Subcutaneous preadipocyte (primary cell): ENCODE data around the gene COX5A. TPM values are rescaled to one million over a fixed set of nuclear protein-coding genes. Genes with fewer than 3 reads are reported as not detected.

Source experiments
- small RNA-seq: library from RNA; depleted of rRNA; stranded (forward); fragments of <200 nt; gene quantifications from one replicate; pipeline ENCODE3, GENCODE V24; 2012
- total RNA-seq: library from RNA; depleted of rRNA; stranded (reverse); fragments of >200 nt; gene quantifications from 2 replicates; pipeline ENCODE4 v1.2.3, GENCODE V29; 2012

COX5A gene
- total RNA-seq, result 50.2 and 55.5 TPM in 2 replicates

DNA sequence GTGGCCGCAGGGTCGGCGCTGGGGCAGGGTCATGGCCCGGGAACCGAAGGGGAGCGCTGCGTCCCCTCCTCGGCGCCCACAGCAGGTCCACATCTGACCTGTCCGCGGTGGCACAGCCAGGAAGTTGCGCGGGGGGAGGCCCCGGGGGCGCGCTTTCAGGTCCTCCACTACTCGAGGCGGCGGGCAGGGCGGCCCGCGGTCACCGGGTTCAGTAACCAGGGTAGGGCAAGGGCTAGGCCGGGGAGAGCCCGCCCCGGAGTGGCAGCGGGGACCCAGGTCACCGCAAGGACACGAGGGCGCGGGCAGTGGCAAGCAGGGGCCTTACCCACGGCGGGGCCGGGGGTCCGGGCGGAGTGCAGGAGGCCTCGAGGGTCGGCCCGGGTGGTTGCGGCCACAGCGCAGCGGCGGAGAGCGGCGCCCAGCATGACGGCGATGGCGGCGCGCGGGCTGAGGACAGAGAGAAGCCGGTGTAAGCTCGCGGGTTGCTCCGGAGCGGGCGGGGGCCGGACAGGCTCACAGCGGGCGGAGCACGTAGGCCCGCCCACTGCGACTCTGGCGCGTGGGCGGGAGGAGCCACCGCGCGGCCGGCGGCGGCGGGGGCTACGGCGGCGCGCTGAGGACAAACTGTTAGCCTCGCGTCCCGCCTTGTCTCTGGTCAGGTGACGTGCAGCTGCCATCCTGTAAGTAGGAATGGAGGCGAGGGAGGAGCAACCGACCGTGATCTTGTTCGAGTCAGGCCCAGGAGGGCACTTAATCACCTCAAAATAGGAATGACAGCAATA, at the start of gene COX5A:
COX5A (minus strand) TSS at position 484 of the 782 bp plus-strand sequence; CDS start at position 425, 59 bp downstream.

DNA sequence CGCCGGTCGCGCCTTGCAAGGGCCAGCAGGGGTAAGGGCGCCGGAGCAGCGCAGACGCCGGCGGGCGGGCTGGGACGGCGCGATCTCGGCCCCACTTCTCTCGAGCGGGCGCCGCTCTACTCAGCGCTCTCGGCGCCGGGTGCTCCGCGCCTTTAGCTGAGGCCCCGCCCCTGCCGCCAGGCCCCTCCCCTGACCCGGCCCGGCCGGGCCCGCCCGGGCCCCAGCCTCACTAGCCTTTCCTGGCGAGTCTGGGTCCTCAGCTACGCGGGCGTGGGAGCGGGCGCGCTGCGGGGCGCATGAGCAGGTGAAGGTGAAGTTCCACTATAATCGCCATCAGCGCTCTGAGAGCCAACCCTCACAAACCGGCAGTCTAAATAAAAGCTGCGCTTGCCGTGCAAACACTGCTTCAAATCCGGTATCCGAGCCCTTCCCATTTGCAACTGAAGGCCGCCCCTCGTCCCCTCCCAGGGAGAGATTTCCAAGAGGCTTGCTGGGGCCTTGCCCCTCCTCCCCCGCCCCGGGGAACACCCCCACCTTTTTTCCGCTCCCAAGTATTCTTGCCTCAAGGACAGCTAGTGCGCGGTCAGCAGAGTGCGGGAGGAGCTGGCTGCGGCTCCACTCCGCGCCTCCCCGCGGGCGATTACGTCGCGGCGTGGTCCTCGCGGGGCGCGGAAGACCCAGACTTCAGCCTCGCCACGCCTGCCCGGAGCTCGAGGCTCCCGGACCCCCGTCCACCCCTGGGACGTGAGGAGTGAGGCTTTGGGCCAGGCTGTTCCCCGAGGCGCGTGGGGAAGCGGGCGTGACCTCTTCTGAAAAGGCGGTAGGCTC, 19.0 kb upstream of the COX5A start, which contains the start of gene RPP25:
RPP25 (minus strand) TSS at position 125 of the 828 bp plus-strand sequence. CDS start 189 bp downstream, outside the sequence.

DNA sequence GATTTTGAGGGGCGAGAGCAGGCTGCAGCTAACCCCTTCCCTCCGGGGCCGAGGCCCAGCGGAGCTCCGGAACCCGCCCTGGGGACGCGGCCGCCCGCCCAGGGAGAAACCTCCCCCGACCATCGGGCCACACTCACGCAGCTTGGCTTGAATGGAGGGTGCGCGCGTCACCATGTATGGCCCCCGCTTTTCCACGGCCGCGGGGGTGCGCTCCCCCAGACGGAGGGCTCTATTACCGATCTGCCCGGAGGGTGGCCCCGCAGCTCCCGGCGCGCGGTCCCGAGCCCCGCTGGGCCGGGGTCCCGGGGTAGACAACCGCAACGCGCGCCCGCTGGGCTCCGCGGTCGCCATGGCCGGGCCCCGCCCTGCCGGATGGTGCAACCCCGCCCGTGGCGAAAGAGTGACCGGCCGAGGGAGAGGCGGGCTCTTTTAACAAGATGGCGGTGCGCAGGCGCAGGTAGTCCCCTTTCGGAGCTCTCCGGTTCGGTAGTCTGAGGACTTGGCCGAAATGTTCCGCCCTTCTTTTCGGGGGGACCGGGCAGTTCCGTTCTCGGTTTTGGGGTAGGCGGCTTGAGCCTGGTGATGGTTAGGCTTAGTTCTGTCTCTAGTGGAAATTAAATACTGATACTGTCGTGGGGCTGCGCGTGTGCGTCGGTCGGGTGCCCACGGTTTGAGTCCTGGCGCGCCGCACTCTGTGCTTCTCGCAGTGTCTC, 31.3 kb downstream of the COX5A start, which contains the start of gene FAM219B:
FAM219B (minus strand) TSS at position 402 of the 713 bp plus-strand sequence; CDS start at position 351, 51 bp downstream.

DNA sequence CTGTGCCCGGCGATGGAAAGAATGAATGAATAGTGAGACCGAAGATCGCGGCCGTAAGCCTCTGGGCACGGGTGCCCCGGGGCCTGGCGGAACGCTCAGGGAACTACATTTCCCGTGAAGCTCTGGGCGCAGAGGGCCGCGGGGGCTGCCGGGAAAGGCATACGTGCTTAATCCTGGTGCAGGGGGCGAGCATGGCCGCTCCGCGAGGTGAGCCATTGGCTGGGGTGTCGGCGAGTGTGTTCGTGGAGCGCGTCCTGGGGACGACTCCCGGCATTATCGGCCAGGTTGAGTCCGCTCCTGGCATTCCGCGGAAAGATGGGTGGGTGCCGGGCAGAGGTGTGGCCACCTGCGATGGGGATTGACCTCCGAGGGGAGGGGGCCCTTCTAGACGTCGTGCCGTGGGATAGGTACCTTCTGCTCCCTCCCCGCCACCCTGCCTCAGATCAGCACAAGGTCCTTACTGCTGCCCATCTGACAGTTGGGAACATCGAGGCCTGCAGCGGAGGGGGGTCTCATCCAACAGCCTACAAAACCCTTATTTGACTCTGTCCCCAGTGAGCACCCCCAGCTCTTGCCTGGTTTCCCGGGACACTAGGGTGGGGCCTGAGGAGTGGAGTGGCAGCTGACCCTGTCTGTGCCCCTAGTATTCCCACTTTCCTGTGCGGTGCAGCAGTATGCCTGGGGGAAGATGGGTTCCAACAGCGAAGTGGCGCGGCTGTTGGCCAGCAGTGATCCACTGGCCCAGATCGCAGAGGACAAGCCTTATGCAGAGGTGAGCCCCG, 47.8 kb downstream of the COX5A start, which contains the start of gene MPI:
MPI (plus strand) TSS at position 160 of the 782 bp plus-strand sequence; CDS start at position 192, 32 bp downstream.

DNA sequence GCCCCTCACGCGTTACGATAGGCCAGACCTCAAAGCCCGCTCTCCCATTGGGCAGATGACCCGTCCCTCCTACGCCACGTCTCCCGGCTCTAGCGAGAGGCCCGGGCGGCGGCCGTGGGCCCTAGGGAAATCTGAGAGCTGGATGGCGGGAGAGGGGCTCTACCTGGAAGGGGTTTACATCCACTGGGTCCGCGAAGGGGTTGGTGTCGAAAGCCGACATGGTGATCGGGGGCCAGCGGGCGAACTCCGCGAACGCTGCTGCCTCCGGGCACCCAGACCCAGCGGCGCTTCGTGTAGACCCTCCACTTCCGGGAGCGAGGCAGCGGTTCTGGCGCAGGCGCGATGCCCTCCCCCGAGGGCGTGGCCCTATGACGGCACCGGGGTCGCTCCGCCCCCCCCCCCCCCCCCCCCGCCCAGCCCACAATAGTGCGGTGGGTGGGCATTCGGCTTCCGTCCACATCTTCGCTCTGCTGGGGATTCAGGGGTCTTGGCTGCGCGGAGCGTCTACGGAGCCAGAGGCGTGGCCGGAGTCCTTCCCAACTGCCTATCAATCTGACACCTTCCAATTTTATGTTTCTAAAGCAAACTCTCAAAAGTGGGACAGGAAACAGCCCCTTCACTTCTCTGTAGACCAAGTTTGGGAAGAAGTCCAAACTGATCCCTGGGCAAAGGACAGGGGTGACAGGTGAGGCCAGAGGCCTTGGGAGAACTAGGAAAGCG, 64.7 kb downstream of the COX5A start, which contains the start of gene SCAMP2:
SCAMP2 (minus strand) TSS at position 330 of the 720 bp plus-strand sequence; CDS start at position 220, 110 bp downstream.

Small RNA genes within 50 kb of the gene (small RNA-seq; reads per million reads assigned to genes)
- gene RF00019, result not detected

Other genes with a start within 250 kb of the COX5A start
- gene EDC3, start 242.0 kb downstream of the COX5A start, total RNA-seq, result 7.6 and 8.1 TPM in 2 replicates
- under 0.01 and 0.37 TPM in 2 replicates for gene CYP1A1, start 212.5 kb downstream of the COX5A start, total RNA-seq
- not detected in 2 replicates for gene CYP1A2, start 189.2 kb downstream of the COX5A start, total RNA-seq
- 31.6 and 42.6 TPM in 2 replicates for gene CSK, start 156.0 kb downstream of the COX5A start, total RNA-seq
- not detected in 2 replicates for gene LMAN1L, start 125.2 kb downstream of the COX5A start, total RNA-seq
- gene CPLX3, start 111.4 kb downstream of the COX5A start, total RNA-seq, result not detected in 2 replicates
- gene ULK3, start 94.9 kb downstream of the COX5A start, total RNA-seq, result 14.3 and 18.8 TPM in 2 replicates
- 19.5 and 20.7 TPM in 2 replicates for gene SCAMP2, start 64.7 kb downstream of the COX5A start, total RNA-seq
- gene MPI, start 48.0 kb downstream of the COX5A start, total RNA-seq, result 51.0 and 63.2 TPM in 2 replicates
- 30.9 and 33.2 TPM in 2 replicates for gene FAM219B, start 31.2 kb downstream of the COX5A start, total RNA-seq
- gene RPP25, start 18.7 kb upstream of the COX5A start, total RNA-seq, result 13.6 and 17.0 TPM in 2 replicates
- gene SCAMP5, start 57.5 kb upstream of the COX5A start, total RNA-seq, result 0.59 and 1.1 TPM in 2 replicates
- 9.2 and 10.4 TPM in 2 replicates for gene PPCDC, start 85.5 kb upstream of the COX5A start, total RNA-seq